ENCODE results near the gene GSG1L. TPM values are rescaled to one million over a fixed set of nuclear protein-coding genes. Genes with fewer than 3 reads are reported as not detected.

Gene GSG1L
- total and polyA plus RNA-seq, 9 of the 15 experiments (the other 6 are each of a cell fraction or from before 2014, with no cell fraction given) = not detected

DNA sequence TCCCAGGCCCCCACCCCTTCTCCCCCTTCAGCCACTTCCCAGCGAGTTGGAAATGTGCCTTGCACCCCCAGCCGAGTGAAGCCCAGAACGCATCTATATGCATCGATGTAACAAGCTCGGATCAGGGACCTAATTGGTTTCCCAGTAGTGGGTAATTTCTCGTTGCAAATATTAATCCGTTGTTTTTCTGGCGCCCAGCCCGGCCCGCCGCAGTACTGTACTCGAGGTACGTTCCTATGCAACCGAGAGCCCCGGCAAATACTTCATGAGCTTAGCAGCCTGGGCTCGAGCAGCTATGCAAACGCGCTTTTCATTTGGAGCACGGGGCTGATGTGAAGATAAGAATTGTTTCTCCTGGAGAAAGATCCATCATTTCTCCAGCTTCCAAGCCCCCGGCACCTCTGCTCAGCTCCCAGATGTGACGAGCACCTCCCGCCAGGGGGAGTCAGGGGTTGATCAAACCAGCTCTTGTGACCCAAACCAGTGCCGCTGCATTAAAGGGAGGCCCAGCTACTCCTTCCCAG, 283.8 kb downstream of the GSG1L start (continued):
- TF ChIP-seq, protein P1, sequence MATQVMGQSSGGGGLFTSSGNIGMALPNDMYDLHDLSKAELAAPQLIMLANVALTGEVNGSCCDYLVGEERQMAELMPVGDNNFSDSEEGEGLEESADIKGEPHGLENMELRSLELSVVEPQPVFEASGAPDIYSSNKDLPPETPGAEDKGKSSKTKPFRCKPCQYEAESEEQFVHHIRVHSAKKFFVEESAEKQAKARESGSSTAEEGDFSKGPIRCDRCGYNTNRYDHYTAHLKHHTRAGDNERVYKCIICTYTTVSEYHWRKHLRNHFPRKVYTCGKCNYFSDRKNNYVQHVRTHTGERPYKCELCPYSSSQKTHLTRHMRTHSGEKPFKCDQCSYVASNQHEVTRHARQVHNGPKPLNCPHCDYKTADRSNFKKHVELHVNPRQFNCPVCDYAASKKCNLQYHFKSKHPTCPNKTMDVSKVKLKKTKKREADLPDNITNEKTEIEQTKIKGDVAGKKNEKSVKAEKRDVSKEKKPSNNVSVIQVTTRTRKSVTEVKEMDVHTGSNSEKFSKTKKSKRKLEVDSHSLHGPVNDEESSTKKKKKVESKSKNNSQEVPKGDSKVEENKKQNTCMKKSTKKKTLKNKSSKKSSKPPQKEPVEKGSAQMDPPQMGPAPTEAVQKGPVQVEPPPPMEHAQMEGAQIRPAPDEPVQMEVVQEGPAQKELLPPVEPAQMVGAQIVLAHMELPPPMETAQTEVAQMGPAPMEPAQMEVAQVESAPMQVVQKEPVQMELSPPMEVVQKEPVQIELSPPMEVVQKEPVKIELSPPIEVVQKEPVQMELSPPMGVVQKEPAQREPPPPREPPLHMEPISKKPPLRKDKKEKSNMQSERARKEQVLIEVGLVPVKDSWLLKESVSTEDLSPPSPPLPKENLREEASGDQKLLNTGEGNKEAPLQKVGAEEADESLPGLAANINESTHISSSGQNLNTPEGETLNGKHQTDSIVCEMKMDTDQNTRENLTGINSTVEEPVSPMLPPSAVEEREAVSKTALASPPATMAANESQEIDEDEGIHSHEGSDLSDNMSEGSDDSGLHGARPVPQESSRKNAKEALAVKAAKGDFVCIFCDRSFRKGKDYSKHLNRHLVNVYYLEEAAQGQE (IDR thresholded peaks at IDR 0.05; ENCODE audit: borderline replicate concordance) = peak; percentile 53
- TF ChIP-seq, protein P1 (CRISPR knock-in tag; IDR thresholded peaks at IDR 0.05; ENCODE audit: low read depth) = no peak
- peak in 1 of 2 experiments; percentile 62; a peak in 2 of 4 replicates for TF ChIP-seq RAD21 (CRISPR knock-in tag; conservative IDR thresholded peaks at IDR 0.05 in 1 of 2, IDR thresholded peaks at IDR 0.05 in 1 of 2)
- peak; percentile 54; the same call in 1 of the 2 replicates for TF ChIP-seq CREM (IDR thresholded peaks at IDR 0.05; ENCODE audit: low read depth)

Measured in K562 (cell line).